Hepatocyte (in vitro differentiated cells): ENCODE measurements around the gene SPINT2. TPM values are rescaled to one million over a fixed set of nuclear protein-coding genes. Genes with fewer than 3 reads are reported as not detected.
A peak's percentile ranks its signal among the peaks of the same experiment; 100 is the strongest.

Source experiments
- DNase-seq: peaks from one replicate; pipeline ENCODE4 v3.0.0-alpha.2; 2016; ENCODE audit warnings: low spot score
- H2AFZ ChIP-seq: fragments of 200-600 bp; sonication (generic); 2 replicates; pipeline ENCODE4 v1.6.0; 2016; ENCODE audit warnings: antibody characterized with exemption, mild to moderate bottlenecking
- H3K27ac ChIP-seq: fragments of 200-600 bp; sonication (generic); 2 replicates; pipeline ENCODE4 v1.5.1; 2016; ENCODE audit warnings: mild to moderate bottlenecking
- H3K27me3 ChIP-seq: fragments of 200-600 bp; sonication (generic); 2 replicates; pipeline ENCODE4 v1.6.1; 2016
- H3K36me3 ChIP-seq: fragments of 200-600 bp; sonication (generic); replicated peaks from 2 replicates; pipeline ENCODE4 v1.5.1; 2016; ENCODE audit warnings: low read depth; ENCODE audit not compliant: insufficient read depth
- H3K4me1 ChIP-seq: fragments of 200-600 bp; sonication (generic); 2 replicates; pipeline ENCODE4 v1.5.1; 2016; ENCODE audit warnings: mild to moderate bottlenecking, moderate library complexity; ENCODE audit not compliant: insufficient read depth
- H3K4me2 ChIP-seq: fragments of 200-600 bp; sonication (generic); 2 replicates; pipeline ENCODE4 v1.6.0; 2016
- H3K4me3 ChIP-seq: fragments of 200-600 bp; sonication (generic); 2 replicates; pipeline ENCODE4 v1.5.1; 2016; ENCODE audit warnings: mild to moderate bottlenecking
- H3K79me2 ChIP-seq: fragments of 200-600 bp; sonication (generic); 2 replicates; pipeline ENCODE4 v1.6.0; 2017; ENCODE audit warnings: mild to moderate bottlenecking
- H3K9me2 ChIP-seq: fragments of 200-600 bp; sonication (generic); replicated peaks from 2 replicates; pipeline ENCODE4 v1.6.0; 2017; ENCODE audit warnings: mild to moderate bottlenecking; ENCODE audit not compliant: insufficient read depth
- H3K9me3 ChIP-seq: fragments of 200-600 bp; sonication (generic); 2 replicates; pipeline ENCODE4 v1.5.1; 2016; ENCODE audit warnings: low read depth, mild to moderate bottlenecking
- H4K20me1 ChIP-seq: fragments of 200-600 bp; sonication (generic); 2 replicates; pipeline ENCODE4 v1.6.0; 2016; ENCODE audit warnings: mild to moderate bottlenecking; ENCODE audit not compliant: insufficient read depth, poor library complexity, severe bottlenecking
- CTCF ChIP-seq: fragments of 200-600 bp; sonication (generic); IDR thresholded peaks from 2 replicates; pipeline ENCODE4 v1.5.1; 2016; ENCODE audit warnings: antibody characterized with exemption, mild to moderate bottlenecking; ENCODE audit not compliant: poor library complexity
- EZH2 ChIP-seq: fragments of 200-600 bp; sonication (generic); IDR thresholded peaks from 2 replicates; pipeline ENCODE4 v1.6.1; 2016; ENCODE audit warnings: antibody characterized with exemption, mild to moderate bottlenecking, borderline replicate concordance
- EZH2phosphoT487 ChIP-seq: fragments of 200-600 bp; sonication (generic); IDR thresholded peaks from one replicate; pipeline ENCODE4 v1.6.1; 2018; ENCODE audit warnings: antibody characterized with exemption, mild to moderate bottlenecking, low read depth, moderate library complexity; ENCODE audit not compliant: unreplicated experiment, severe bottlenecking
- WGBS: methylation state at CpG from one replicate; pipeline ENCODE4 v1.1.6; 2016; ENCODE audit warnings: low lambda C conversion rate; ENCODE audit errors: missing lambda C conversion rate; 5-methylcytosine and 5-hydroxymethylcytosine counted together
- polyA plus RNA-seq: library from polyadenylated mRNA; unstranded; fragments of >200 nt; fragmentation: Nextera tagmentation; extraction: Ambion mirVana; gene quantifications from 2 replicates; pipeline ENCODE4 v1.2.1, GENCODE V29; 2016
- total RNA-seq: library from RNA; depleted of rRNA; stranded (reverse); fragments of >200 nt; gene quantifications from 2 replicates; pipeline ENCODE4 v1.2.3, GENCODE V29; 2014

SPINT2 gene
- total and polyA plus RNA-seq, 2 experiments from 2014 or later = 508 to 834 TPM

- no peaks in the 10 kb centered on the region for H3K36me3 ChIP-seq
- peaks cover 24% of the 10 kb centered on the region for H3K4me1 ChIP-seq
- H4K20me1 ChIP-seq = peaks cover 57% of the 10 kb centered on the region
- no peaks in the 10 kb centered on the region for H3K9me3 ChIP-seq
- TF ChIP-seq CTCF (no peak), EZH2 (no peak), EZH2phosphoT487 (no peak)
- H3K9me2 ChIP-seq = no peaks in the 10 kb centered on the region
- H3K27me3 ChIP-seq = no peaks in the 10 kb centered on the region
- H3K27ac ChIP-seq = peak overlapping the region; percentile 39
- H3K4me3 ChIP-seq = no peak overlapping the region
- peaks cover 94% of the 10 kb centered on the region for H3K79me2 ChIP-seq
- peak overlapping the region; percentile 42 for H3K4me2 ChIP-seq
- DNase-seq = no peak
- H2AFZ ChIP-seq = no peak overlapping the region
- 69% methylated on average over 9 of the region's 9 CpGs for WGBS
These were observed 13.8 kb downstream of the SPINT2 start for GRCh38 chr19:38277969-38278680.

DNA sequence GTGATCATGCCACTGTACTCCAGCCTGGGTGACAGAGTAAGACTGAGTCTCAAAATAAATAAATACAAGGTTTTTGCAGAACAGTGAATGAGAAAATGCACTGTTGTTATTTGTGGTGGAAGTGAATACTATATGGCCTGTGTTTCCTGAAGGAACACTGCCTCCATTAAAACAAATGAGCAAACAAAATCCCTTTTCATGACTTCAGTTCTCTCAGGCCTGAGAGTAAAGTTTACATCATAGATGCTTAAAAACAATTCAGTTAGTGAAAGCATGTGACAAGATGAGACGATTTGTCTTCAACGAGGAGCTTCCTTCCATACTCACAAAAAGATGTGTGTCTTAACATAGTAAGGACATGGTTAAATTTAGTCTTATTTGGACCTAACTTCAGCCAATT, 14.4 kb downstream of the SPINT2 start:
- Histone ChIP-seq H3K9me3 (no peaks in the 10 kb centered on the region), H3K79me2 (peaks cover 96% of the 10 kb centered on the region), H3K4me3 (no peak overlapping the region), H3K36me3 (no peaks in the 10 kb centered on the region), H2AFZ (no peak overlapping the region), H3K4me2 (no peak overlapping the region), H3K4me1 (peaks cover 22% of the 10 kb centered on the region), H3K9me2 (no peaks in the 10 kb centered on the region), H3K27me3 (no peaks in the 10 kb centered on the region), H3K27ac (peak overlapping the region; percentile 39), H4K20me1 (peaks cover 59% of the 10 kb centered on the region)
- DNase-seq = no peak
- 77% methylated on average over 2 of the region's 2 CpGs for WGBS
- no peak for TF ChIP-seq CTCF
- no peak for TF ChIP-seq EZH2phosphoT487
- no peak for TF ChIP-seq EZH2

GRCh38 chr19:38280030-38280921, 15.9 kb downstream of the SPINT2 start:
- Histone ChIP-seq H2AFZ (no peak overlapping the region), H3K4me1 (peaks cover 22% of the 10 kb centered on the region), H3K4me3 (no peak overlapping the region), H3K79me2 (peaks cover 96% of the 10 kb centered on the region), H3K36me3 (no peaks in the 10 kb centered on the region), H3K4me2 (no peak overlapping the region), H3K27ac (peak overlapping the region; percentile 9), H3K9me2 (no peaks in the 10 kb centered on the region), H3K27me3 (no peaks in the 10 kb centered on the region), H4K20me1 (peaks cover 59% of the 10 kb centered on the region), H3K9me3 (no peaks in the 10 kb centered on the region)
- WGBS = 86% methylated on average over 17 of the region's 17 CpGs
- TF ChIP-seq EZH2phosphoT487 (no peak), EZH2 (no peak), CTCF (no peak)
- no peak for DNase-seq
